Spleen (tissue), 11 donors: ENCODE data around the gene BAHCC1. TPM values are rescaled to one million over a fixed set of nuclear protein-coding genes. Genes with fewer than 3 reads are reported as not detected.

Source experiments
- DNase-seq: peaks from one replicate; pipeline ENCODE4 v3.0.0-alpha.2; 2020
- H3K27ac ChIP-seq, 8 donors: fragments of 200-600 bp; sonication (generic) in 7 of 8; 1 replicate in 4 of 8; 2 replicates in 4 of 8; pipeline versions ENCODE4 v1.5.0 to v1.8.0; 2016 to 2021; ENCODE audit warnings: inconsistent platforms in 4 of 8, mild to moderate bottlenecking in 4 of 8, moderate library complexity in 1 of 8
- H3K27me3 ChIP-seq, 7 donors: fragments of 200-600 bp; sonication (generic) in 6 of 7; replicated peaks in 1 of 7; 1 replicate in 4 of 7; 2 replicates in 3 of 7; pipeline versions ENCODE4 v1.5.0 to v1.8.0; 2016 to 2021; ENCODE audit warnings: inconsistent platforms in 3 of 7, mild to moderate bottlenecking in 1 of 7
- H3K36me3 ChIP-seq, 6 donors: fragments of 200-600 bp; sonication (generic) in 5 of 6; 1 replicate in 4 of 6; 2 replicates in 2 of 6; pipeline versions ENCODE4 v1.5.0 to v1.8.0; 2016 to 2021; ENCODE audit warnings: inconsistent platforms in 2 of 6
- H3K4me1 ChIP-seq, 6 donors: fragments of 200-600 bp; sonication (generic) in 5 of 6; 1 replicate in 3 of 6; 2 replicates in 3 of 6; pipeline versions ENCODE4 v1.5.0 to v1.8.0; 2016 to 2021; ENCODE audit warnings: inconsistent platforms in 3 of 6
- H3K4me3 ChIP-seq, 8 donors: fragments of 200-600 bp; sonication (generic) in 7 of 8; 1 replicate in 4 of 8; 2 replicates in 4 of 8; pipeline versions ENCODE4 v1.5.0 to v1.8.0; 2016 to 2021; ENCODE audit warnings: inconsistent platforms in 4 of 8, mild to moderate bottlenecking in 4 of 8, moderate library complexity in 2 of 8
- H3K9me3 ChIP-seq, 8 donors: fragments of 200-600 bp; sonication (generic) in 7 of 8; 1 replicate in 4 of 8; 2 replicates in 4 of 8; pipeline versions ENCODE4 v1.5.0 to v1.8.0; 2016 to 2021; ENCODE audit warnings: inconsistent platforms in 4 of 8
- CTCF ChIP-seq, 11 experiments: fragments of 200-600 bp in 7 of 11; fragments of 450-650 bp in 4 of 11; sonication (generic) in 4 of 11; IDR thresholded peaks in 8 of 11; conservative IDR thresholded peaks in 3 of 11; 1 replicate in 7 of 11; 2 replicates in 4 of 11; pipeline versions ENCODE4 v1.4.0 to v1.8.0; 2016 to 2021; ENCODE audit warnings: antibody characterized with exemption in 11 of 11, inconsistent platforms in 4 of 11, mild to moderate bottlenecking in 1 of 11
- POLR2A ChIP-seq, 3 donors: fragments of 450-650 bp; IDR thresholded peaks; one replicate each; pipeline ENCODE4 v1.5.1; 2017; ENCODE audit warnings: antibody characterized with exemption in 3 of 3, mild to moderate bottlenecking in 1 of 3
- POLR2AphosphoS5 ChIP-seq, 3 donors: sonication (generic); formaldehyde crosslinking; IDR thresholded peaks; one replicate each; pipeline ENCODE4 v1.5.1; 2017; ENCODE audit warnings: antibody characterized with exemption in 3 of 3
- WGBS, 5 donors: extraction: QIAGEN DNeasy Blood & Tissue Kit in 3 of 5; methylation state at CpG; one replicate each; pipeline versions ENCODE4 v1.1.5 to v1.1.7; 2013 to 2018; 5-methylcytosine and 5-hydroxymethylcytosine counted together
- intact Hi-C: fragments of 100-400 bp; cut with DNase I; formaldehyde crosslinking; loops from one replicate; pipeline ENCODE4 v1.15.0; 2023; ENCODE audit warnings: low total_unique reads
- polyA plus RNA-seq, 3 donors: library from polyadenylated mRNA; stranded (reverse); fragments of 200-250 nt; gene quantifications; one replicate each; pipeline ENCODE4 v1.2.1, GENCODE V29; 2013
- total RNA-seq, 7 donors: library from RNA; depleted of rRNA in 3 of 7; stranded (reverse); fragments of >200 nt in 3 of 7; fragmentation: NEBNext Ultra II Directional in 4 of 7; extraction: Animal tissue kit (Norgen Biotek cat#: 25700) in 4 of 7; gene quantifications; one replicate each; pipeline versions ENCODE4 v1.1.0 to v1.2.1, GENCODE V29; 2016 to 2021
- donor health status: healthy with polysubstance abuse.
- donor health status: DM: no; HTN: no; CAD: no; lungs with moderate emphysema.
- donor health status: DM: no; HTN: no; CAD: no.
- donor health status: Bipolar disorder and iron deficiency.
- donor health status: healthy.
- donor health status: DM: no; HTN: no; CAD: no.
- donor health status: DM: yes; HTN: yes; CAD: no.

Gene BAHCC1
- total and polyA plus RNA-seq, 10 donors, result 1.7 to 20.3 (median 12.4) TPM

- Histone ChIP-seq H3K27ac (peak overlapping the region in 6 of 8 donors; percentile 20 to 75 (median 41)), H3K4me3 (peak overlapping the region in 4 of 8 donors; percentile 9 to 46 (median 16)), H3K4me1 (peaks cover 0 to 60% (median 31%) of the 10 kb centered on the region in 6 donors), H3K27me3 (no peaks in the 10 kb centered on the region), H3K9me3 (no peaks in the 10 kb centered on the region), H3K36me3 (peaks cover 0 to 47% (median 0%) of the 10 kb centered on the region in 6 donors)
- 77 to 92% (median 79%) methylated on average over 45 to 50 of the region's 50 CpGs for WGBS, 5 donors
- TF ChIP-seq POLR2A (IDR thresholded peaks at IDR 0.05) (no peak), POLR2AphosphoS5 (IDR thresholded peaks at IDR 0.05) (peak in 2 of 3 donors; percentile 64 to 78)
- no peak for DNase-seq
- intact Hi-C loops, result no loop called here
Measured at GRCh38 chr17:81461607-81462500, 66.6 kb downstream of the BAHCC1 start.

DNA sequence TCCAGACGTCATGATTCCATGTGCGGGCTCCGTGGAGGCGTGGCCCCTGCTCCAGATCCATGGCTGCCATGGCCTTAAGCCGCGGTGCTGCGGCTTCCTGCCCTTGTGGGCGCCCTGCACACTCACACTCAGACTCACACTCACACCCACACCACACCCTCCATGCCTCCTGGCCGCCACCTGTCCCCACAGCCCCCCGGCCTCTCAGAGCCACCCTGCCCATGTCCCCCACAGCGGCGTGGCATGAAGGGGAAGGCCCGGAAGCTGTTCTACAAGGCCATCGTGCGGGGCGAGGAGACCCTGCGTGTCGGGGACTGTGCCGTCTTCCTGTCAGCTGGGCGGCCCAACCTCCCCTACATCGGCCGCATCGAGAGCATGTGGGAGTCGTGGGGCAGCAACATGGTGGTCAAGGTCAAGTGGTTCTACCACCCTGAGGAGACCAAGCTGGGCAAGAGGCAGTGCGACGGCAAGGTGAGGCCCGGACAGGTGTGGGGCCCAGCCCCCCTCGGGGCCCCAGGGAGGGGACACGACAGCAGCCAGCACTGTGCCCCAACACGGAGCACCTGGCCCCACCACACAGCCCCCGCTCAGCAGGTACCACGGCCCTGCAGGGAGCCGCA is 67.4 kb downstream of the BAHCC1 start:
- TF ChIP-seq POLR2A (IDR thresholded peaks at IDR 0.05) (no peak), CTCF (IDR thresholded peaks at IDR 0.05 in 8 of 11, conservative IDR thresholded peaks at IDR 0.05 in 3 of 11) (no peak), POLR2AphosphoS5 (IDR thresholded peaks at IDR 0.05) (no peak)
- 86 to 95% (median 87%) methylated on average over 17 to 33 of the region's 33 CpGs for WGBS, 5 donors
- Histone ChIP-seq H3K4me1 (peaks cover 0 to 62% (median 32%) of the 10 kb centered on the region in 6 donors), H3K27ac (no peak overlapping the region), H3K36me3 (peaks cover 0 to 53% (median 0%) of the 10 kb centered on the region in 6 donors), H3K9me3 (no peaks in the 10 kb centered on the region), H3K27me3 (no peaks in the 10 kb centered on the region), H3K4me3 (no peak overlapping the region)
- no peak for DNase-seq
- intact Hi-C loops, result no loop called here

DNA sequence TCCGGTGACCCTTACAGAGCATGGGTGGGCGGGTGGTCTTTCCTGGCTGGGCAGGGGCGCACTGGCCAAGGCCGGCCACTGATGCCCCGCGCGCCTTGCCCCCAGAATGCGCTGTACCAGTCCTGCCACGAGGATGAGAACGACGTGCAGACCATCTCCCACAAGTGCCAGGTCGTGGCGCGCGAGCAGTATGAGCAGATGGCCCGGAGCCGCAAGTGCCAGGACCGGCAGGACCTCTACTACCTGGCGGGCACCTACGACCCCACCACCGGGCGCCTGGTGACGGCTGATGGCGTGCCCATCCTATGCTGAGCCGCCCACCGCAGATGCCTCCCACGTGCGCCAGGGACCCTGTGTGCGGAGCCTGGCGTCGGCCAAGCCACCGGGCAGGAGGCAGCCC is 68.2 kb downstream of the BAHCC1 start:
- TF ChIP-seq CTCF (IDR thresholded peaks at IDR 0.05 in 8 of 11, conservative IDR thresholded peaks at IDR 0.05 in 3 of 11) (no peak), POLR2AphosphoS5 (IDR thresholded peaks at IDR 0.05) (no peak), POLR2A (IDR thresholded peaks at IDR 0.05) (no peak)
- no peaks in the 10 kb centered on the region for H3K9me3 ChIP-seq
- no peak overlapping the region for H3K27ac ChIP-seq
- no peak for DNase-seq
- H3K4me1 ChIP-seq, result peaks cover 0 to 59% (median 29%) of the 10 kb centered on the region in 6 donors
- no peak overlapping the region for H3K4me3 ChIP-seq
- 90 to 95% (median 95%) methylated on average over 23 to 32 of the region's 32 CpGs for WGBS, 5 donors
- intact Hi-C loops, result no loop called here
- H3K36me3 ChIP-seq, result peaks cover 0 to 50% (median 0%) of the 10 kb centered on the region in 6 donors
- H3K27me3 ChIP-seq, result no peaks in the 10 kb centered on the region

GRCh38 chr17:81464586-81464985 is 69.3 kb downstream of the BAHCC1 start:
- WGBS, 5 donors, result 70 to 84% (median 76%) methylated on average over 8 to 9 of the region's 9 CpGs

More at GRCh38 chr17:81464586-81464985, 69.3 kb downstream of the BAHCC1 start:
- TF ChIP-seq POLR2AphosphoS5 (IDR thresholded peaks at IDR 0.05) (no peak), CTCF (IDR thresholded peaks at IDR 0.05 in 8 of 11, conservative IDR thresholded peaks at IDR 0.05 in 3 of 11) (no peak), POLR2A (IDR thresholded peaks at IDR 0.05) (no peak)
- peaks cover 0 to 48% (median 22%) of the 10 kb centered on the region in 6 donors for H3K4me1 ChIP-seq
- no peak overlapping the region for H3K4me3 ChIP-seq
- no peak overlapping the region for H3K27ac ChIP-seq
- peaks cover 0 to 39% (median 0%) of the 10 kb centered on the region in 6 donors for H3K36me3 ChIP-seq
- no peaks in the 10 kb centered on the region for H3K27me3 ChIP-seq
- no peaks in the 10 kb centered on the region for H3K9me3 ChIP-seq
- no peak for DNase-seq
- intact Hi-C loops, result no loop called here
